ENCODE data around the gene RAP1GAP2. TPM values are rescaled to one million over a fixed set of nuclear protein-coding genes. Genes with fewer than 3 reads are reported as not detected.

The RAP1GAP2 gene
- polyA plus RNA-seq, 1 experiment: 2.8 TPM

GRCh38 chr17:2803386-2803785, 7.1 kb downstream of the RAP1GAP2 start:
- Histone ChIP-seq H3K9me3 (ENCODE audit: control insufficient read depth, insufficient read depth, low read length) (no peaks in the 10 kb centered on the region; the same call in 1 of the 2 replicates), H3K27me3 (ENCODE audit: control insufficient read depth, insufficient read depth, low read length) (peaks cover 12% of the 10 kb centered on the region), H3K4me3 (ENCODE audit: low read depth, low read length) (no peak overlapping the region), H3K27ac (ENCODE audit: low read depth, low read length) (no peak overlapping the region)
- TF ChIP-seq CTCF (IDR thresholded peaks at IDR 0.05; ENCODE audit: low read depth, low read length): no peak
- ChIA-PET POLR2A (no interaction called here), CTCF (no interaction called here)
- DNase-seq (ENCODE audit: low read depth, low spot score): no peak

DNA sequence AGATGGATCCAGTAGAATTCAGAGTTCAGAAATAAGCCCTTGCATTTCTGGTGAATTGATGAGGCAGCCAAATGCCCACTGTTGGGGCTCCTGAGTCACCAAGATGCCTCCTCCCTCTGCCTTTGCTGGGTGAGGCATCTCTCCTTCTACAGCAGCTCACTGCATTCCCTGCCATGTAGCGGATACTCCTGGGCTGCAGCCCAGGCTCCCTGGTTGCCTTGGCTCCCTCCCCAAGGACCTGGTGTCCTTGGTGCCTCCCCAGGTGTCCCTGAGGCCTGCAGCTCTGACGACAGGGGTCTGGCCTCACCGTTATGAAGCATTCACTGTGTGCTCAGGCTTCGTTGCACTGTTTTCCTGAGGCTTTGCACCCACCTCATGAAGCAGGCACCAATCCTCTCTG, 7.7 kb downstream of the RAP1GAP2 start:
- POLR2A ChIA-PET: no interaction called here
- no peak for TF ChIP-seq CTCF (IDR thresholded peaks at IDR 0.05; ENCODE audit: low read depth, low read length)
- Histone ChIP-seq H3K4me3 (ENCODE audit: low read depth, low read length) (no peak overlapping the region), H3K27ac (ENCODE audit: low read depth, low read length) (no peak overlapping the region), H3K27me3 (ENCODE audit: control insufficient read depth, insufficient read depth, low read length) (peaks cover 13% of the 10 kb centered on the region), H3K9me3 (ENCODE audit: control insufficient read depth, insufficient read depth, low read length) (no peaks in the 10 kb centered on the region; the same call in 1 of the 2 replicates)
- no peak for DNase-seq (ENCODE audit: low read depth, low spot score)
- CTCF ChIA-PET: no interaction called here

GRCh38 chr17:2804912-2805311, 8.7 kb downstream of the RAP1GAP2 start:
- TF ChIP-seq CTCF (IDR thresholded peaks at IDR 0.05; ENCODE audit: low read depth, low read length): no peak
- Histone ChIP-seq H3K4me3 (ENCODE audit: low read depth, low read length) (no peak overlapping the region), H3K27ac (ENCODE audit: low read depth, low read length) (no peak overlapping the region), H3K9me3 (ENCODE audit: control insufficient read depth, insufficient read depth, low read length) (no peaks in the 10 kb centered on the region; the same call in 1 of the 2 replicates), H3K27me3 (ENCODE audit: control insufficient read depth, insufficient read depth, low read length) (peaks cover 13% of the 10 kb centered on the region)
- no peak for DNase-seq (ENCODE audit: low read depth, low spot score)
- ChIA-PET CTCF (interaction anchor here (0.6 kb wide), 1 partner anchor 232 kb away, joined by 3 read pairs; no protein-coding TSS in a partner anchor), POLR2A (no interaction called here)

DNA sequence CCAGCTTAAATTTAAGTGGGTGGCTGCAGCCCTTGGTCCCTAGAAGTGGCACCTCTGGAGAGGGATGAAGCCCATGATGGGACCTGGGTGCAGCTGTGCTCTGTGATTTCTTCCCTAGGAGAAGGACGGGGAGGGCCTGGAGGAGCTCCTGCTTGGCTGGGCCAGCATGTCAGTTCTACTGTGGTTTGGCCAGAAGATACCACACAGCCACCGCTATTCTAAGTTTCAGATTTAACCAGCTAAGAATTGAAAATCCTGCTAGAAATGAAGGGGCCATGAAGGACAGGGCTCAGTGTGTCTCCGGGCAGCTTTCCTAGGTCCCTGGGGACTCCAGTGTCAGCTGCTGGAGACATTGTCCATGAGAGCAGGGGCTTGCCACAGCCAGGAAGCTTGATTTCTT, 9.7 kb downstream of the RAP1GAP2 start:
- Histone ChIP-seq H3K4me3 (ENCODE audit: low read depth, low read length) (no peak overlapping the region), H3K27ac (ENCODE audit: low read depth, low read length) (no peak overlapping the region), H3K9me3 (ENCODE audit: control insufficient read depth, insufficient read depth, low read length) (no peaks in the 10 kb centered on the region; the same call in 1 of the 2 replicates), H3K27me3 (ENCODE audit: control insufficient read depth, insufficient read depth, low read length) (peaks cover 13% of the 10 kb centered on the region)
- TF ChIP-seq CTCF (IDR thresholded peaks at IDR 0.05; ENCODE audit: low read depth, low read length): no peak
- POLR2A ChIA-PET: interaction anchor here (0.6 kb wide), 1 partner anchor 14 kb away, joined by 8 read pairs; no protein-coding TSS in a partner anchor
- CTCF ChIA-PET: interaction anchor here (0.5 kb wide), 1 partner anchor 39 kb away, joined by 9 read pairs; no protein-coding TSS in a partner anchor
- no peak for DNase-seq (ENCODE audit: low read depth, low spot score)

DNA sequence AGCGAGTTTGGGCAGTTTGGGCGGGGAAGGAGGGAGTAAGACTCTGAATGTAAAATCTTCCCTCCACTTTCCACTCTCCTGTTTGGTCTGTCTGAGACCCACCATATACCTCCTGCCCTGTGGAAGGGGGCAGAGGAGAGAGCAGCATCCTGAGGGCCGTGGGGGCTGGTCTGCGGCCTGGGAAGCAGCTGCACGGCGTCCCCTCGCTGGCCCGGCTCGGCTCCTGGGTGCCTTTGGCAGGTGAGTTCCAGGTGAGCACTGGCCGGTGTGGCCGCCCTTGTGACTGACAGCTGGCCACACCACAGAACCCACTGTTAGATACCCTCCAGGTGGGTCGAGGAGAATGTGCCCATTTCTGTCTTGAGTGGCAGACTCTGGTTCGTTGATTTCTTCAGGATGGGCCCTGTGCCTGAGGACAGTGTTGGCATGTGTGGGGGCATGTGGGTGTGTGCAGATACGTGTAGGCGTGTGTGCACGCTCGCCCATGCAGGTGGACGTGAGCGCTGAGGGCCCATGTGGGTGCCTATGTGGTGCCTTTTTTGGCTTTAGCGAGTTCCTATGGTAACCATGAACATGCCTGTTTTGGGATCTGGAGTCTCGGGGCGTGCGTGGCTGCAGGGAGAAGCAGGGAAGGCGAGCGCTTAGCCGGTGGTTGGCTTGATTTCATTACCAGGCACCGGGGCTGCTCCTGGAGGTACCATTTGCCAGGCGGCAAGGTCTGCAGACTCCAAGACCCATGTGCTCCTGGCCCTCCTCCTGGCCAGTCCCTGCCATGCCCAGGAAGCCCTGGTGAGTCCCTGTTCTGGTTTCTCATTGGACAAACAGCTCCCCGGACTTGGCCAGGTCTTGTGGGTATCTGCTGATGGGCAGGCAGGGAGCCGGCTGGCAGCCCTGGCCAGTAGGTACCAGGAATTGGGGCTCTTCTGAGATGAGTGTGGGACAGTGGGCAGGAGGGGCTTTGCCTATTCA, 12.4 kb downstream of the RAP1GAP2 start:
- no peak for DNase-seq (ENCODE audit: low read depth, low spot score)
- no peaks in the 10 kb centered on the region; the same call in 1 of the 2 replicates for H3K9me3 ChIP-seq (ENCODE audit: control insufficient read depth, insufficient read depth, low read length)
- POLR2A ChIA-PET: no interaction called here
- TF ChIP-seq CTCF (IDR thresholded peaks at IDR 0.05; ENCODE audit: low read depth, low read length): no peak
- H3K27me3 ChIP-seq (ENCODE audit: control insufficient read depth, insufficient read depth, low read length): peaks cover 10% of the 10 kb centered on the region
- H3K4me3 ChIP-seq (ENCODE audit: low read depth, low read length): no peak overlapping the region
- no peak overlapping the region for H3K27ac ChIP-seq (ENCODE audit: low read depth, low read length)
- CTCF ChIA-PET: no interaction called here

Measured in AG04450 (cell line).